Natural killer cell (primary cell): ENCODE results near the gene BMX. TPM values are rescaled to one million over a fixed set of nuclear protein-coding genes. Genes with fewer than 3 reads are reported as not detected.
A peak's percentile ranks its signal among the peaks of the same experiment; 100 is the strongest.

Experiments
- ATAC-seq, 3 donors: fragments of 150-1000 bp in 2 of 3; fragments of 200-7000 bp in 1 of 3; cut with Tn5 transposase; 1 replicate in 1 of 3; 2 replicates in 2 of 3; pipeline ENCODE4 v1.10.0; 2021; ENCODE audit warnings: mild to moderate bottlenecking in 2 of 3, moderate library complexity in 2 of 3
- DNase-seq, 2 donors: peaks; one replicate each; pipeline versions ENCODE4 v3.0.0 to v3.0.0-alpha.2; 2013 to 2021; ENCODE audit warnings: mixed read lengths in 1 of 2
- H3K27ac ChIP-seq: one replicate; pipeline ENCODE4 v1.5.1; 2013; ENCODE audit warnings: mild to moderate bottlenecking, low read length
- H3K27me3 ChIP-seq: one replicate; pipeline ENCODE4 v1.6.1; 2013; ENCODE audit warnings: low read length; ENCODE audit not compliant: control insufficient read depth, insufficient read depth
- H3K36me3 ChIP-seq: one replicate; pipeline ENCODE4 v1.6.1; 2013; ENCODE audit warnings: low read length; ENCODE audit not compliant: control insufficient read depth, insufficient read depth
- H3K4me1 ChIP-seq: one replicate; pipeline ENCODE4 v1.6.1; 2013; ENCODE audit warnings: low read length; ENCODE audit not compliant: control insufficient read depth, insufficient read depth
- H3K4me3 ChIP-seq: one replicate; pipeline ENCODE4 v1.5.1; 2013; ENCODE audit warnings: low read length
- H3K9me3 ChIP-seq: one replicate; pipeline ENCODE4 v1.6.1; 2013; ENCODE audit warnings: low read length; ENCODE audit not compliant: control insufficient read depth, insufficient read depth
- H3K27ac Mint-ChIP-seq, 2 donors: one replicate each; pipeline ENCODE4 v1.8.0; 2022; ENCODE audit warnings: mild to moderate bottlenecking in 2 of 2, mixed read lengths in 2 of 2, moderate library complexity in 1 of 2
- H3K27me3 Mint-ChIP-seq, 2 donors: one replicate each; pipeline ENCODE4 v1.8.0; 2022; ENCODE audit warnings: low read depth in 2 of 2, mixed read lengths in 2 of 2
- H3K36me3 Mint-ChIP-seq: one replicate; pipeline ENCODE4 v1.8.0; 2022; ENCODE audit warnings: mixed read lengths
- H3K4me1 Mint-ChIP-seq, 2 donors: one replicate each; pipeline ENCODE4 v1.8.0; 2022; ENCODE audit warnings: mixed read lengths in 2 of 2
- H3K4me3 Mint-ChIP-seq: one replicate; pipeline ENCODE4 v1.8.0; 2022; ENCODE audit warnings: mild to moderate bottlenecking, moderate library complexity, mixed read lengths
- H3K9me3 Mint-ChIP-seq, 2 donors: one replicate each; pipeline ENCODE4 v1.8.0; 2022; ENCODE audit warnings: mixed read lengths in 2 of 2
- WGBS: methylation state at CpG from one replicate; pipeline ENCODE4 v1.1.7; 2013; ENCODE audit warnings: missing lambda C conversion rate; ENCODE audit not compliant: insufficient coverage; 5-methylcytosine and 5-hydroxymethylcytosine counted together
- intact Hi-C: fragments of 100-400 bp; cut with micrococcal nuclease; formaldehyde crosslinking; loops from one replicate; pipeline ENCODE4 v1.14.2; 2022
- total RNA-seq, 4 donors: library from RNA; stranded (reverse); fragments of 120-200 nt in 1 of 4; gene quantifications; one replicate each; pipeline versions ENCODE4 v1.2.3 to v1.2.4, GENCODE V29; 2013 to 2022
- TF ChIP-seq, protein P1 (sequence below): fragments of 200-600 bp; IDR thresholded peaks from one replicate; pipeline ENCODE4 v1.8.0; 2022; ENCODE audit warnings: antibody characterized with exemption

BMX gene
- total RNA-seq, 3 donors from 2014 or later (not counting 1 experiment from before 2014, with no cell fraction given) = 0.30 TPM; not detected in 2

DNA sequence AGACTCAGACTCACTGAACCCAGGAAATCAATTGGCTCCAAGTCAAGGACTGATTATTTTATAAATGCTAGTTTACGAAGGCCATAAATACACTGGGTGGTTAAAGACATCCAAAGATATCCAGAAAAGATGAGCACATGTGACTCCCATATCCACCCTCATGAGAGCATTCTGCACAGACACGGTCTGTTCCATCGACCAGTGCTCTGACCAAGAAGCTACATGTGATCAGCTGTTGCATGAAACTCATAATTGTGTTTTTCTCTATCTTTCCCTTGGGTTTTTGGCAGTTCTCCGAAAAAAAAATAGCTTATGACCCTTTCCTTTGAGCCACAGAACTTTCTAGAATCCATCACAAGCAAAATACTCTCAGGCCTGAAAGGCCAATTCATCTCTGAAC is 4.8 kb upstream of the BMX start:
- ATAC-seq = no peak
- Histone ChIP-seq H3K36me3 (no peaks in the 10 kb centered on the region), H3K27ac (no peak overlapping the region), H3K9me3 (no peaks in the 10 kb centered on the region), H3K4me3 (no peak overlapping the region), H3K4me1 (peaks cover 8% of the 10 kb centered on the region), H3K27me3 (no peaks in the 10 kb centered on the region)
- WGBS = 95% methylated on average over 4 of the region's 4 CpGs
- no peak overlapping the region for H3K27ac Mint-ChIP-seq
- TF ChIP-seq, protein P1, sequence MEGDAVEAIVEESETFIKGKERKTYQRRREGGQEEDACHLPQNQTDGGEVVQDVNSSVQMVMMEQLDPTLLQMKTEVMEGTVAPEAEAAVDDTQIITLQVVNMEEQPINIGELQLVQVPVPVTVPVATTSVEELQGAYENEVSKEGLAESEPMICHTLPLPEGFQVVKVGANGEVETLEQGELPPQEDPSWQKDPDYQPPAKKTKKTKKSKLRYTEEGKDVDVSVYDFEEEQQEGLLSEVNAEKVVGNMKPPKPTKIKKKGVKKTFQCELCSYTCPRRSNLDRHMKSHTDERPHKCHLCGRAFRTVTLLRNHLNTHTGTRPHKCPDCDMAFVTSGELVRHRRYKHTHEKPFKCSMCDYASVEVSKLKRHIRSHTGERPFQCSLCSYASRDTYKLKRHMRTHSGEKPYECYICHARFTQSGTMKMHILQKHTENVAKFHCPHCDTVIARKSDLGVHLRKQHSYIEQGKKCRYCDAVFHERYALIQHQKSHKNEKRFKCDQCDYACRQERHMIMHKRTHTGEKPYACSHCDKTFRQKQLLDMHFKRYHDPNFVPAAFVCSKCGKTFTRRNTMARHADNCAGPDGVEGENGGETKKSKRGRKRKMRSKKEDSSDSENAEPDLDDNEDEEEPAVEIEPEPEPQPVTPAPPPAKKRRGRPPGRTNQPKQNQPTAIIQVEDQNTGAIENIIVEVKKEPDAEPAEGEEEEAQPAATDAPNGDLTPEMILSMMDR = no peak
- H3K9me3 Mint-ChIP-seq = no peaks in the 10 kb centered on the region
- no peak overlapping the region for H3K4me3 Mint-ChIP-seq
- H3K27me3 Mint-ChIP-seq = peaks cover 8 to 62% of the 10 kb centered on the region in 2 donors
- intact Hi-C loops = loop anchor here (10.0 kb wide), 1 partner anchor 1199 kb away; no protein-coding TSS in a partner anchor
- H3K4me1 Mint-ChIP-seq = peaks cover 13 to 18% of the 10 kb centered on the region in 2 donors
- DNase-seq = no peak
- H3K36me3 Mint-ChIP-seq = no peaks in the 10 kb centered on the region

DNA sequence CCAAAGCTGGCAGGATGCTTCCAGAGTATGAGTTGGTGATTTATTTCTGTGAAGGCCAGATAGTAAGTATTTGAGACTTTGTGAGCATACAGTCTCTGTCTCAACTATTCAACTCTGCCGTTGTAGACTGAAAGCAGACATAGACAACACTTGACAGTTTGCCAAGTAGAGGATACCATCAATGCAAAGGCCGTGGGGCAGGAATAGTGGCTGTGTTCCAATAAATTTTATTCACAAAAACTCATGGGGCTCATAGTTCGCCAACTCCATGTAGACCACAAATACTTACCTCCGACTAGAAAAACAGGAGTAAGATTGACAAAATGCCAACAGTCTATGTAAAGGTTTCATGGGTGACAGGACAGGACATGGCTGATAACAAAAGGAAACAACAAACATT is 3.8 kb upstream of the BMX start:
- no peak for DNase-seq
- intact Hi-C loops = loop anchor here (10.0 kb wide), 1 partner anchor 1198 kb away; no protein-coding TSS in a partner anchor
- 57% methylated on average over 1 of the region's 4 CpGs for WGBS
- H3K4me1 Mint-ChIP-seq = peaks cover 13 to 18% of the 10 kb centered on the region in 2 donors
- H3K27me3 Mint-ChIP-seq = peaks cover 8 to 67% of the 10 kb centered on the region in 2 donors
- no peak overlapping the region for H3K4me3 ChIP-seq
- ATAC-seq = no peak
- TF ChIP-seq, protein P1 = no peak
- H3K27ac Mint-ChIP-seq = no peak overlapping the region
- H3K27me3 ChIP-seq = no peaks in the 10 kb centered on the region
- H3K27ac ChIP-seq = no peak overlapping the region
- peaks cover 8% of the 10 kb centered on the region for H3K4me1 ChIP-seq
- H3K9me3 ChIP-seq = no peaks in the 10 kb centered on the region
- no peak overlapping the region for H3K4me3 Mint-ChIP-seq
- H3K36me3 ChIP-seq = no peaks in the 10 kb centered on the region
- no peaks in the 10 kb centered on the region for H3K36me3 Mint-ChIP-seq
- H3K9me3 Mint-ChIP-seq = no peaks in the 10 kb centered on the region

DNA sequence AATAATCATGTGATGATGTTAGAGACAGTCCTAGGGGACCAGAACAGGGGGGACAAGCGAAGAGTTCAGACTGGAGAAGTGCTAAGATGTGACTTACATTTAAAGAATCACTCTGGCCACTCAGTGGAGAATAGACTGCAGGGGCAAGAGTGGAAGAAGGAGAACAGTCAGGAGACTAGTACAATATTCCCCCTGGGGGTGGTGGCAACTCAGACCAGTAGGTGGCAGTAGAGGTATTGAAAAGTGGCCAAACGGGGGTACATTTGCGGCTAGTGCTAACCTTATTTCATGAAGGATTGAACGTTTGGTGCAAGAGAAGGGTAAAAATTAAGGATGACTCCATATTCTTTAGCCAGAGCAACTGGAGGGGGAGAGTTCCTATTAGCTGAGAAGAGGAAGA is 2.7 kb upstream of the BMX start:
- 8% methylated on average over 4 of the region's 4 CpGs for WGBS
- Histone ChIP-seq H3K27ac (no peak overlapping the region), H3K9me3 (no peaks in the 10 kb centered on the region), H3K27me3 (no peaks in the 10 kb centered on the region), H3K4me1 (peaks cover 7% of the 10 kb centered on the region), H3K4me3 (no peak overlapping the region), H3K36me3 (no peaks in the 10 kb centered on the region)
- no peaks in the 10 kb centered on the region for H3K9me3 Mint-ChIP-seq
- no peak overlapping the region for H3K4me3 Mint-ChIP-seq
- no peak overlapping the region for H3K27ac Mint-ChIP-seq
- H3K27me3 Mint-ChIP-seq = peaks cover 8 to 70% of the 10 kb centered on the region in 2 donors
- intact Hi-C loops = loop anchor here (2.0 to 10.0 kb wide), 2 partner anchors 67 to 1197 kb away; no protein-coding TSS in a partner anchor
- TF ChIP-seq, protein P1 = peak; percentile 52
- H3K4me1 Mint-ChIP-seq = peaks cover 13 to 17% of the 10 kb centered on the region in 2 donors
- peak; percentile 23 to 67 for DNase-seq
- ATAC-seq = peak in 2 of 3 donors; percentile 48 to 61
- H3K36me3 Mint-ChIP-seq = no peaks in the 10 kb centered on the region

DNA sequence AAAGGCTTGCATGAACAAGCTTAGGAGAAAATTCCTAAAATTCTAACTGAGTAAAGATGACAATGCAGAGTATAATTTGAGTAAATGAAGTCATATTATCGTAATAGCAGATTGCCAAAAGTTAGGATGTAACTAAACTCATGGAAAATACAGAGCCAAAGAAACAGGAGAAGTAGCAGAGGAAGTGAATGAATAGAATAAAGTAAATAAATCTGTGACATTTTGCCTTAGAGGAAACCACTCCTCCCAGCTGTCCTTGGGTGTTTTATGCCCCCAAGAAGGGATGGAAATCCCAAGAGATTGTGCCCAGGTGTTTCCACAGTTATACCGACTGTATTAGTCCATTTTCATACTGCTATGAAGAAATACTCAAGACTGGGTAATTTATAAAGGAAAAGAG is 1.9 kb upstream of the BMX start:
- Mint-ChIP-seq H3K27ac (no peak overlapping the region), H3K9me3 (no peaks in the 10 kb centered on the region), H3K27me3 (peaks cover 8 to 67% of the 10 kb centered on the region in 2 donors), H3K36me3 (no peaks in the 10 kb centered on the region), H3K4me3 (no peak overlapping the region), H3K4me1 (peaks cover 6 to 8% of the 10 kb centered on the region in 2 donors)
- no peak overlapping the region for H3K27ac ChIP-seq
- no peaks in the 10 kb centered on the region for H3K36me3 ChIP-seq
- H3K9me3 ChIP-seq = no peaks in the 10 kb centered on the region
- no peak for DNase-seq
- no peaks in the 10 kb centered on the region for H3K4me1 ChIP-seq
- intact Hi-C loops = loop anchor here (2.0 to 10.0 kb wide), 2 partner anchors 66 to 1196 kb away; no protein-coding TSS in a partner anchor
- ATAC-seq = no peak
- 71% methylated on average over 1 of the region's 2 CpGs for WGBS
- no peak overlapping the region for H3K4me3 ChIP-seq
- H3K27me3 ChIP-seq = no peaks in the 10 kb centered on the region
- TF ChIP-seq, protein P1 = no peak
